Liver (tissue), 3 donors: ENCODE data around the gene DOK5.

Experiments
- CTCF ChIP-seq: fragments of 150-350 bp; IDR thresholded peaks from 2 replicates; pipeline ENCODE4 v1.5.1; 2017; ENCODE audit warnings: improper control_type of control experiment, low read depth, low read length; ENCODE audit not compliant: missing input control
- NR2F2 ChIP-seq: IDR thresholded peaks from 2 replicates; pipeline ENCODE4 v1.6.1; 2016; ENCODE audit warnings: antibody characterized with exemption
- REST ChIP-seq: IDR thresholded peaks from 2 replicates; pipeline ENCODE4 v1.6.1; 2016; ENCODE audit warnings: antibody characterized with exemption, mild to moderate bottlenecking
- TAF1 ChIP-seq: conservative IDR thresholded peaks from 2 replicates; pipeline ENCODE4 v1.6.1; 2016; ENCODE audit warnings: antibody characterized with exemption, mild to moderate bottlenecking
- donor health status: healthy.
- donor health status: healthy.

- TF ChIP-seq CTCF (no peak), TAF1 (no peak), NR2F2 (no peak), REST (no peak)
These were observed 202.9 kb downstream of the DOK5 start for GRCh38 chr20:54678253-54678652.
